Muscle layer of colon (tissue), 2 donors: ENCODE results near the gene CYTH3.
"Not testable (repeated sequence)": the region's sequence is repeated elsewhere in the genome, so short reads cannot be mapped to it uniquely, and the experiment has no call there.

Experiments
- H3K27ac ChIP-seq: one replicate; pipeline ENCODE4 v1.7.0; 2013; ENCODE audit warnings: low read depth, mild to moderate bottlenecking, low read length, moderate library complexity
- H3K27me3 ChIP-seq, 2 donors: one replicate each; pipeline ENCODE4 v1.7.0; 2013; ENCODE audit warnings: low read length in 2 of 2, mild to moderate bottlenecking in 2 of 2; ENCODE audit not compliant: insufficient read depth in 2 of 2, control insufficient read depth in 1 of 2
- H3K36me3 ChIP-seq: one replicate; pipeline ENCODE4 v1.7.0; 2013; ENCODE audit warnings: mild to moderate bottlenecking, low read length; ENCODE audit not compliant: insufficient read depth
- H3K4me1 ChIP-seq: one replicate; pipeline ENCODE4 v1.7.0; 2013; ENCODE audit warnings: mild to moderate bottlenecking, low read length; ENCODE audit not compliant: insufficient read depth
- H3K4me3 ChIP-seq, 2 donors: one replicate each; pipeline ENCODE4 v1.7.0; 2013; ENCODE audit warnings: low read length in 2 of 2, low read depth in 1 of 2, mild to moderate bottlenecking in 1 of 2, moderate library complexity in 1 of 2
- H3K9ac ChIP-seq: one replicate; pipeline ENCODE4 v1.7.0; 2013; ENCODE audit warnings: low read length
- H3K9me3 ChIP-seq: one replicate; pipeline ENCODE4 v1.7.0; 2013; ENCODE audit warnings: mild to moderate bottlenecking, low read length
- donor health status: abdominal sarcoma.
- donor health status: Adenocarcinoma of cecum.

CYTH3 gene

DNA sequence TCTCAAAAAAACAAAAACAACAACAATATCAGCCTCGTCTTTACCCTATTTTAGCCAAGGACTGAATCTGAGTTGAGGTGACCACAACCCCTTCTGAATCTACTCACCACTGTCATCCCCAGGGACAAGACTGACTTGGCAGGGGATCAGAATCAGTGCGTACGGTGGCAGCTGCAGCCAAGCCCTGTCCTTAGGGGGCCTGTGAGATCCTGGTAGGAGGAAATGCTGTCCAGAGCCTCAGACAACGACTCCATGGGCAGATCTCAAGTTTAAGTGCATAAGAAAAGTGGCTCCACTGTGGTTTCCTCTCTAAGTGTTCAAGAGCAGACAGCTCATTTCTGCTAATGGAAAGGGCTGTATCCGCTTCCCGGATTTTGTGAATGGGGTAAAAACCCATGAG lies 22.4 kb upstream of the CYTH3 start:
- Histone ChIP-seq H3K4me3 (no peak overlapping the region), H3K9ac (no peak overlapping the region), H3K4me1 (no peaks in the 10 kb centered on the region), H3K36me3 (no peaks in the 10 kb centered on the region), H3K9me3 (no peaks in the 10 kb centered on the region), H3K27me3 (no peaks in the 10 kb centered on the region), H3K27ac (no peak overlapping the region)

DNA sequence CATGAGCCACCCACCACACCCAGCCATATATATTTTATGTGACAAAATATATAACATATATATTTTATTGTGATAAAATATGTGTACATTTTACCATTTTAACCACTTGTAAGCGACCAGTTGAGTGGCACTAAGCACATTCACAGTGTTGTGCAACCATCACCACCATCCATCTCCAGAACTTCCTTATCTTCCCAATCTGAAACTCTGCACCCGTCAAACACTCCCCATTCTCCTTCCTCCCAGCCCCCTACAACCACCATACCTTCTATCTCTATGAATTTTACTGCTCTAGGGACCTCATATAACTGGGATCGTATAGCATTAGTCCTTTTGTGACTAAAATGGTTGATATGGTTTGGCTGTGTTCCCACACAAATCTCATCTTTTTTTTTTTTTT lies 20.8 kb upstream of the CYTH3 start:
- no peaks in the 10 kb centered on the region for H3K27me3 ChIP-seq
- H3K4me3 ChIP-seq = no peak overlapping the region
- H3K36me3 ChIP-seq = no peaks in the 10 kb centered on the region
- H3K9me3 ChIP-seq = no peaks in the 10 kb centered on the region
- no peak overlapping the region for H3K27ac ChIP-seq
- H3K4me1 ChIP-seq = no peaks in the 10 kb centered on the region
- no peak overlapping the region for H3K9ac ChIP-seq

DNA sequence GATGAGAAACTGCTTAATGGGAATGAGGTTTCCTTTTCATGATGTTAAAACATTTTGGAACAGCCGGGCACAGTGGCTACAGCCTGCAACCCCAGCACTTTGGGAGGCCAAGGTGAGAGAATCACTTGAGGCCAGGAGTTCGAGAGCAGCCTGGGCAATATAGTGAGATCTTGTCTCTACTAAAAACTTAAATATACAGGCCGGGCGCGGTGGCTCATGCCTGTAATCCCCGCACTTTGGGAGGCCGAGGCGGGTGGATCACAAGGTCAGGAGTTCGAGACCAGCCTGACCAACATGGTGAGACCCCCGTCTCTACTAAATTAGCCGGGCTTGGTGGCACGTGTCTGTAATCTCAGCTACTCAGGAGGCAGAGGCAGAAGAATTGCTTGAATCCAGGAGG lies 19.5 kb upstream of the CYTH3 start:
- H3K27ac ChIP-seq, H3K4me1 ChIP-seq, H3K27me3 ChIP-seq, H3K9ac ChIP-seq, H3K9me3 ChIP-seq, H3K36me3 ChIP-seq, H3K4me3 ChIP-seq: not testable (repeated sequence)

DNA sequence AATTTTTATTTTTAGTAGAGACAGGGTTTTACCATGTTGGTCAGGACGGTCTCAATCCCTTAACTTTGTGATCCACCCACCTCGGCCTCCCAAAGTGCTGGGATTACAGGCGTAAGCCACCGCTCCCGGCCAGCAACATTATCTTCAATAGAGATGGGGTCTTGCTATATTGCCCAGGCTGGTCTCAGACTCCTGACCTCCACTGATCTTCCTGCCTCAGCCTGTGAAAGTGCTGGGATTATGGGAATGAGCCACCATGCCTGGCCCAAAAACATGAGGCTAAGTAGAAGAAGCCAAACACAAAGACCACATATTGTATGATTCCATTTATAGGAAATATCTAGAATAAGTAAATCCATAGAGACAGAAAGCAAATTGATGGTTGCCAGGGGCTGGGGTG lies 19.1 kb upstream of the CYTH3 start:
- no peaks in the 10 kb centered on the region for H3K4me1 ChIP-seq
- no peak overlapping the region for H3K27ac ChIP-seq
- no peaks in the 10 kb centered on the region for H3K36me3 ChIP-seq

DNA sequence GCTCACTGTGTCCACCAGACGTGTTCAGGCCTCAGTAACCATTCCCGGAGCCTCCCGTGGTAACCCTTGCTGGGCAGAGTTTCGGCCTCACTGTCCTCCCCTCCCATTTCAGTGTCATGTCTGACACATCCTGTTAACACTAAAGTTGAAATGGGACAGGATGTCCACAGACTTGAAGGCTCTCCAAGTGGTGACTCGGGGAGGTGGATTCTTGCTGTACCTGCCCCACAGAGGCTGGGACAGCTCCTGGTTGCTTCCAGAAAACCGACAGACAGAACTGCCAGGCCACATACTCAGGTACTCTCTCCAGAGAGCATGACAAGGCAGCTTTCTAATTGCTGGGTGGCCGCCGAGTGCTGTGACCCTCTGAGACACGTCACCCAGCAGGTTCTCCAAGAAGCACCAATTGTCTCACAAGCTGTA lies 17.9 kb upstream of the CYTH3 start:
- Histone ChIP-seq H3K9ac (no peak overlapping the region), H3K27me3 (no peaks in the 10 kb centered on the region), H3K4me1 (no peaks in the 10 kb centered on the region), H3K4me3 (no peak overlapping the region), H3K9me3 (no peaks in the 10 kb centered on the region), H3K36me3 (no peaks in the 10 kb centered on the region), H3K27ac (no peak overlapping the region)

More for the DNA sequence above, 19.1 kb upstream of the CYTH3 start:
- Histone ChIP-seq H3K27me3 (no peaks in the 10 kb centered on the region), H3K9me3 (no peaks in the 10 kb centered on the region), H3K9ac (no peak overlapping the region), H3K4me3 (no peak overlapping the region)

DNA sequence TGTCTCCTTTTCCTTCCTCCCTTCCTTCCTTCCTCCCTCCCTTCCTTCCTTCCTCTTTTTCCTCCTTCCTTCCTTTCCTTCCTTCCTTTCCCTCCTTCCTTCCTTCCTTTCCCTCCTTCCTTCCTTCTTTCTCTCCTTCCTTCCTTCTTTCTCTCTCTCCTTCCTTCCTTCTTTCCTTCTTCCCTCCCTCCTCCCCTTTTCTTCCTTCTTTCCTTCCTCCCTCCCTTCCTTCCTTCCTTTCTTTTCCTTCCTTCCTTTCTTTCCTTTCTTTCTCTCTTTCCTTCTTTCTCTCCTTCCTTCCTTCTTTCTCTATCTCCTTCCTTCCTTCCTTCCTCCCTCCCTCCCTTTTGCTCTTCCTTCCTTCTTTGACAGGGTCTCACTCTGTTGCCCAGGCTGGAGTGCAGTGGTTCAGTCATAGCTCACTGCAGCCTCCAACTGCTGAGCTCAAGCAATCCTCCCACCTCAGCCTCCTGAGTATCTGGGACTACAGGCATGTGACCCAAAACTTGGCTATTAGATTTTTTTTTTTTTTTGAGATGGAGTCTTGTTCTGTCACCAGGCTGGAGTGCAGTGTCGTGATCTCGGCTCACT lies 15.9 kb upstream of the CYTH3 start:
- Histone ChIP-seq H3K4me1 (no peaks in the 10 kb centered on the region), H3K4me3 (no peak overlapping the region), H3K9me3 (no peaks in the 10 kb centered on the region), H3K27me3 (no peaks in the 10 kb centered on the region), H3K27ac (no peak overlapping the region), H3K36me3 (no peaks in the 10 kb centered on the region), H3K9ac (no peak overlapping the region)

DNA sequence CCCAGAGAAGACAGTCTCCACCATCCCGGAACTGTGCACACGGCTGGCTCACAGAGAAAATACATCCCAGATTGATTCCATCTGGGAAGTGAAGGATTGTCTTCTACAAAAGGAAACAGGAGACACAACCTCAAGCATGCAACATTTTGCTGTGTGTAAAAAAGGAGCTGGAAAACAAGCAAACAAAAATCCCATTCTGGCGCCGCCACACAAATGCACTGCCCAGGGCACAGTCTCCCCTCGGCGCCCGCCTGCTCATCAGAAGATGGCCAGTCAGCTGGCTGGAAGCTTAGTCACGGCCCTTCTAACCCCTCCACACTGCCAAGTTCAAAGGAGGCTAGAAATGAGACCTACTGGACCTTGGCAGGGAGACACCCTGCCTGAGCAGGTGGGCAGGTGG lies 14.1 kb upstream of the CYTH3 start:
- no peak overlapping the region for H3K9ac ChIP-seq
- no peaks in the 10 kb centered on the region for H3K9me3 ChIP-seq
- H3K27me3 ChIP-seq = no peaks in the 10 kb centered on the region
- H3K36me3 ChIP-seq = no peaks in the 10 kb centered on the region
- no peak overlapping the region for H3K27ac ChIP-seq
- no peaks in the 10 kb centered on the region for H3K4me1 ChIP-seq
- H3K4me3 ChIP-seq = no peak overlapping the region

DNA sequence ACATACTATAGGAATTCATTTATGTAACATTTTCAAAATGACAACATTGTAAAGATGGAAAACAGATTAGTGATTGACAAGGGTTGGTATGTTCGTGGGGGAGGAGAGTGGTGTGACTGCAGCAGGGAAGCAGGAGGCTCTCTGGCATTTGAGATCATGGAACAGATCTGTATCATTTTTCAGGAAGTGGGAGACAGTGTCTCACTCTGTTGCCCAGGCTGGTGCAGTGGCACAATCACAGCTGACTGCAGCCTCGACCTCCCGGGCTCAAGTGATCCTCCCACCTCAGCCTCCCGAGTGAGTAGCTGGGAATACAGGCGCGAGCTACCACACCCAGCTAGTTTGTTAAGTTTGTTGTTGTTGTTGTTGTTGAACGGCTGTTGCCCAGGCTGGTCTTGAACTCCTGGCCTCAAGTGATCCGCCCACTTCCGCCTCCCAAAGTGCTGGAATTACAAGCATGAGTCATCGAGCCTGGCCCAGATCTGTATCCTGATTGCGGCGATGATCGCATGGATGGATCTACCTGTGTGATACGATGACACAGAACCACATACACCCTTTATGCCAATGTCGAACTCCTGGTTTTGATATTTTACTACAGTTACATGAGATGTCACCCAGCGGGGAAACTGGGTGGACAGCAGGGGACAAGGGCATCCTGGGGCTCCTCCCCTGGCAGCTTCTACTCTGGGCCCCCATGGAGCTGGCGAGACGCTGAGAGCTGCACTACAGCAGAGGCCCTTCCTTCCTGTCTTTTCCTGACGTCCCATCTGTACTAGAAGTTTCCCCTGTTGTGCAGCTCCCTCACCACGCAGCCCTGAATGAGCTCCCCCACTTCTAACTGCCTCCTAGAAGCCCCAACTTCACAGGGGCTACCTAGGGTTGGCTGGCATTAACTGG lies 12.3 kb upstream of the CYTH3 start:
- no peaks in the 10 kb centered on the region for H3K9me3 ChIP-seq
- H3K27ac ChIP-seq = no peak overlapping the region
- H3K4me1 ChIP-seq = no peaks in the 10 kb centered on the region
- no peak overlapping the region for H3K4me3 ChIP-seq
- H3K36me3 ChIP-seq = no peaks in the 10 kb centered on the region
- no peak overlapping the region for H3K9ac ChIP-seq
- no peaks in the 10 kb centered on the region for H3K27me3 ChIP-seq

DNA sequence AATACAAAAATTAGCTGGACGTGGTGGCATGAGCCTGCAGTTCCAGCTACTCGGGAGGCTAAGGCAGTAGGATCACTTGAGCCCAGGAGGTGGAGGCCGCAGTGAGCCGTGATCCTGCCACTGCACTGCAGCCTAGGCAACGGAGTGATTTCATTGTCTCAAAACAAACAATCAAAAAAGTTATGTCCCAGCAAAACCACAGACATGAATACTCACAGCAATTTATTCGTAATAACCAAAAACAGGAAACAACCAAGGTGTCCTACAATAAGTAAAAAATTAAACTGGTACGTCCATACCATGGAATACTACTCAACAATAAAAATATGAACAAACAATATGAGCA lies 11.6 kb upstream of the CYTH3 start:
- Histone ChIP-seq H3K27me3 (no peaks in the 10 kb centered on the region), H3K27ac (no peak overlapping the region), H3K9me3 (no peaks in the 10 kb centered on the region), H3K4me3 (no peak overlapping the region), H3K36me3 (no peaks in the 10 kb centered on the region), H3K4me1 (no peaks in the 10 kb centered on the region), H3K9ac (no peak overlapping the region)

DNA sequence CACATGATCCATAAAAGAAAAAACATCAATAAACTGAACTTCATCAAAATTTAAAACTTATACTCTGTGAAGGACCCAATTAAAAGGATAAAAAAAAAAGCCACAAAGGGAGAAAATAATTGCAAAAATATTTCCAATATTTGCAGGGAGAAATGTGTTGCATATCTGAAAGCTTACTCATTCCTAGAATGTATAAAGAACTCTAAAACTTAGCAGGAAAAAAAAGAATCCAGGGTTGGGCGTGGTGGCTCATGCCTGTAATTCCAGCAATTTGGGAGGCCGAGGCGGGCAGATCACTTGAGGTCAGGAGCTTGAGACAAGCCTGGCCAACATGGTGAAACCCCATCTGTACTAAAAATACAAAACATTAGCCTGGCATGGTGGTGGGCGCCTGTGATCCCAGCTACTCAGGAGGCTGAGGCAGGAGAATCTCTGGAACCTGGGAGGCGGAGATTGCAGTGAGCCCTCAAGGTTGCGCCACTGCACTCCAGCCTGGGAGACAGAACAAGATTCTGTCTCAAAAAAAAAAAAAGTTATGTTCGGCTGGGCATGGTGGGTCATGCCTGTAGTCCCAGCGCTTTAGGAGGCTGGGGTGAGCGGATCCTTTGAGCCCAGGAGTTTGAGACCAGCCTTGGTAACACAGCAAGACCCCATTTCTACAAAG lies 11.1 kb upstream of the CYTH3 start:
- not testable (repeated sequence) for H3K9me3 ChIP-seq, H3K27me3 ChIP-seq, H3K27ac ChIP-seq, H3K4me1 ChIP-seq, H3K36me3 ChIP-seq, H3K4me3 ChIP-seq, H3K9ac ChIP-seq

DNA sequence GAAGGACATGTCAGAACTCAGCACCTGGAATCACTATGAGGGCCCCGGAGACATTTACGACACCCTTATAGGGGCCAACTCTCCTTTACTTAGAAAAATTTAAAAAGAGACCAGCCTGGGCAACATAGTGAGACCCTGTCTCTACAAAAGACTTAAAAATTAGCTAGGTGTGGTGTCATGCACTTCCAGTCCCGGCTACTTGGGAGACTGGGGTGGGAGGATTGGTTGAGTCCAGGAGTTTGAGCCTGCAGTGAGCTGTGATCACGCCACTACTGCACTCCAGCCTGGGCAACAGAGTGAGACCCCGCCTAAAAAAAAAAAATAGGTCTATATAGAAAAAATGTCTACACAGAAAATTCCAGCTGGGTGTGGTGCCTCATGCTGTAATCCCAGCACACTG lies 7.5 kb upstream of the CYTH3 start:
- Histone ChIP-seq H3K27ac (no peak overlapping the region), H3K9ac (no peak overlapping the region), H3K4me3 (no peak overlapping the region), H3K27me3 (no peaks in the 10 kb centered on the region), H3K36me3 (no peaks in the 10 kb centered on the region), H3K4me1 (no peaks in the 10 kb centered on the region), H3K9me3 (no peaks in the 10 kb centered on the region)
